ENCODE data around the gene TMEM178A.

GRCh38 chr2:39668576-39669080, 2.9 kb downstream of the TMEM178A start:
- TF ChIP-seq CTCF (IDR thresholded peaks at IDR 0.05 in 8 of 11, conservative IDR thresholded peaks at IDR 0.05 in 3 of 11) (no peak), POLR2A (IDR thresholded peaks at IDR 0.05) (no peak)
